ENCODE measurements around the gene CNOT2.

Gene CNOT2, protein sequence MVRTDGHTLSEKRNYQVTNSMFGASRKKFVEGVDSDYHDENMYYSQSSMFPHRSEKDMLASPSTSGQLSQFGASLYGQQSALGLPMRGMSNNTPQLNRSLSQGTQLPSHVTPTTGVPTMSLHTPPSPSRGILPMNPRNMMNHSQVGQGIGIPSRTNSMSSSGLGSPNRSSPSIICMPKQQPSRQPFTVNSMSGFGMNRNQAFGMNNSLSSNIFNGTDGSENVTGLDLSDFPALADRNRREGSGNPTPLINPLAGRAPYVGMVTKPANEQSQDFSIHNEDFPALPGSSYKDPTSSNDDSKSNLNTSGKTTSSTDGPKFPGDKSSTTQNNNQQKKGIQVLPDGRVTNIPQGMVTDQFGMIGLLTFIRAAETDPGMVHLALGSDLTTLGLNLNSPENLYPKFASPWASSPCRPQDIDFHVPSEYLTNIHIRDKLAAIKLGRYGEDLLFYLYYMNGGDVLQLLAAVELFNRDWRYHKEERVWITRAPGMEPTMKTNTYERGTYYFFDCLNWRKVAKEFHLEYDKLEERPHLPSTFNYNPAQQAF

DNA sequence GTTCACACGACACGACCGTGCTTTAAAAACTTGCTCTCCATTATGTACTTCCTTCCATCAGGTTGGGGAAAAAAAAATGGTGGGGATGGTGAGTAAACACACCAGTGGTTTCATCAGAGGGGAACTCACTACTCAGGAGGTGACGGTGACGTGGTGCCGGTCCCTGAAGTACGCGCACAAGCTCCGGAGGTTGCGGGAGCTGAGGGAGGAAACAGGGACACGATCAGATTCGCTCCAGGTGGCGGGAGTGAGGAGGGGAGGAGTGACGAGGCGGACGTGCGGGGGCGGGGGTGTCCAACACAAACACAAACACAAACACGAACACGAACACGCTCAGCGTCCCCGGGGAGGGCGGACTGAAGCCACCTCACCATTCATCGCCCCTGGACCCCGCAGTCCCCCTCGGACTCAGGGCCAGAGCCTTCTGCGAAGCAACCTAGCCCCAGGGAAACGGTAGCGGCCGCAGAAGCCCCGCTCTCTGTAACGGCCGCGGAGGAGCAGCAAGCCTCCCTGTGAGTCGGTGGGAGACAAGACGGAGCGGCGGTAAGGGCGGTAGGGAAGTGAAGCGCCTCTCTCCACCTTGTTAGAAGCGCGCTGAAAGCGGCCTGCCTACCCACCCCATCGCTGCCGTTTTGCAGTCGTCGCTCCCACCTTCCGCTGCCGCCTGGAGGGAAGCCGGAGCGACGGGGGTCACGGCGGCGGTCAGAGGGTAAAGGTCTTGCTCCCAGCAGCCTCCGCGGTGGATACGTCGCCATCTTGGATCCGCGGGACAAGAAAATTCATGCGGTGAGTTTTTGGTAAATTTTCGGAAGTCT is at the start of gene CNOT2:
CNOT2 (plus strand) TSS at position 739 of the 815 bp plus-strand sequence. CDS start 34,794 bp downstream, outside the sequence.
- peak; percentile 84 for DNase-seq

DNA sequence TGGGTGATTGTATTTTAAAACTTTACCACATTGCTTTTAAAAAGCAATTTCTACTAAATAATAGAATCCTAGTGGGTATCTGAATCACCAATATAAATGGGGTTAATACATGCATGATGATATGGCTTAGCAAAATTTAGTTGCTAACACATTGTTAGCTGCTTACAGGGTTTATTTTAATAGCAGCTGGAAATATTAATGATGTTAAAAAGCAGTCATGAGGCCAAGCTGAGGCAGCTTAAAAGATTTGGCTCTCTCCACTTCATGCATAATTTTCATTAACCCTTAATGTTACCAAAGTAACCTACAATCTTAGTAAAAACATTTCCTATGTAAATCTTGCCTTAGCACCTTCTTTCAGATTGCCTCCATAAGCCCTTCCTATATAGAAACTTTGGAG is 49.2 kb upstream of the CNOT2 start:
- DNase-seq, result peak; percentile 41

DNA sequence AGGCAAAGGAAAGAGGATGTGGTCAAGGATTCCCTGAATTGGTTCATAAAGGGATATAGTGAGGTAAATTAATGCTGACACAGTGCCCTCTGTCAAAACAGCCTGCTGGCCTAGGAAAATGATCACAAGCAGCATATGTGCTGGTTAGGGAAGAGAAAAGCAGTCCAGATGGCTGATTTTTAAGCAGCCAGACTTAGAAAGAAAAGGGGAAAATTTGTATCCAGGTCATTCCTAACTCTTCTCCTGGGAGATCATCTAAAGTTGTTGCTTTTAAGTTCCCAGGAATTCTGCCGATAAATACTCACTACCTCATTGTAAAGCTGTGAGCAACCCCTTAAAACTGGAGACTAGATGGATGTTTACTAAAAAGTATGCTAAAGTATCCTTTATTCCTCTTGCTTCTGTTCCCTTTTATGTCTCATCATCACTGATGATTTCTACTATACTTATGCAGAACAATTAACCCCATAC is 46.4 kb upstream of the CNOT2 start:
- peak; percentile 94 for DNase-seq

DNA sequence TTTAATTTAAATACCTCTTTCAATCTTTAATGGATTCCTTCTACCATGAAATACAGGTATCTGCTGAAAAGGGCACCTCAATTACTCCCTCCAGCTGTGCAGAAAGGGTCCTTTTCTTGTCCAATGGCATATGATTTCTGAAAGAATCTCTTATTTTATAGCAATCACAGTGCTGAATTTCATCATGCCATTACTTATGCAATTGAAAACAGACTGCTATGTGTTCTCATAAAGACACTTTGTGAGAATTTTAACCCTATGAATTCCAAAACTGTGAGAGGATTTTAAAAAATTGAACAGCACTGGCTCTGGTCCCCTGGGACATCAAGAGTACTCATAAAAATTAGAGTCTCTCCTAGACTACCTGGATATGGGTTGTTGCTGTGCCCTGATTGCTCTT is 45.9 kb upstream of the CNOT2 start:
- DNase-seq, result peak; percentile 82

DNA sequence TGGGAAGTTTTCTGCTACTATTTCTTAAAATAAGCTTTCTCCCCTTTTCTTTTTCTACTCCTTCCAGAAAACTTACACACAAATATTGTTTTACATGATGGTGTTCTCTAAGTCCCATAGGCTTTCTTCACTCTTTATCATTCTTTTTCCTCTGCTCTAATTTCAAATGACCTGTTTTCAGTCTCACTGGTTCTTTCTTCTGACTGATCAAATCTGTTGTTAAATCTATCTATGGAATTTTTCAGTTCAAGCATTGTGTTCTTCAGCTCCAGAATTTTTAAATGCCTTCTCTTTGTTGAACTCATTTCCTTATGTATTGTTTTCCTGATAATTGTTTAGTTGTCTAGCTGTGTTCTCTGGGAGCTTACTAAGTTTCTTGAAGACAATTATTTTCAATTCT is 29.5 kb upstream of the CNOT2 start:
- no peak for DNase-seq

DNA sequence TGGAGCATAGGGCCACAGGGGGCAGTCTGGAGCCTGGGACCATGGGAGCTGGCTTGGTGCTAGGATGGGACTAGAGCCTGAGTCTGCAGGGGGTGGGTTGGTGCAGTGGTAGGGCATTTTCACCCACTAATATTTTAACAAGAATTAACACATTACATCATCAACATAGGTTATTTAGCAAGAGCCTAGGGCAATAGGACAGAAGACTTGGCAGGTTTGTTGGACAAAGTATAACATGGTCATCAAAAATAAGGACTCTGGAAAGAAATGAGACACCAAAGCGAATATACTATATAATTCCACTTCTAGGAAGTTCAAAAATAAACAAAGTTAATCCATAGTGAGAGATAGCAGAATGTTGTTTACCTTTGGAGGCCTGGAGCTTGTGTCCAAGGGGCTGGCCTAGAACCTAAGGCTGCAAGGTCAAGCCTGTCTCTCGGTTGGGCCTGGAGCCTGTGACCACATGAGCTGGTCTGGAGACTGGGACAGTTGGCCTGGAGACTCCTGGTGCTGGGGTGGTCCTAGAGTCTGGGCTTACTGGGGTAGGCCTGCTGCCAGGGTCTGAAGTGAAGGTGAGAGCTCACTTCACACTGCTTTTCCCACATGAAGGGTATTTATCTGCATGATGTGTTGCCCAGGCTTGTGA is 28.1 kb upstream of the CNOT2 start:
- no peak for DNase-seq

DNA sequence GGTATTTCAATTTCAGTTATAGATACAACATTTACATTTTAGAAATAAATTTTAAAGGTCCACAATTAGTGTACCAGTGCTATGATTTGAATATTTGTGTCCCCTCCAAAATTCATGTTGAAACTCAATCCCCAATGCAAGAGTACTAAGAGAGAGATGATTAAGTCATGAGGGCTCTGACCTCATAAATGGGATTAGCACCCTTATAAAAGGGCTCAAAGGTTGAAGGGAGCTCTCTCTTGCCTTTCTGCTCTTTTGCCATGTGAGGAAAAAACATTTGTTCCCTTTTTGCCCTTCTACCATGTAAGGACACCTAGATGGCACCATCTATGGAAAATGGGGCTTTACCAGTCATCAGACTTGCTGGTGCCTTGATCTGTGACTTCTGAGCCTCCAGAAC is 25.8 kb upstream of the CNOT2 start:
- no peak for DNase-seq

DNA sequence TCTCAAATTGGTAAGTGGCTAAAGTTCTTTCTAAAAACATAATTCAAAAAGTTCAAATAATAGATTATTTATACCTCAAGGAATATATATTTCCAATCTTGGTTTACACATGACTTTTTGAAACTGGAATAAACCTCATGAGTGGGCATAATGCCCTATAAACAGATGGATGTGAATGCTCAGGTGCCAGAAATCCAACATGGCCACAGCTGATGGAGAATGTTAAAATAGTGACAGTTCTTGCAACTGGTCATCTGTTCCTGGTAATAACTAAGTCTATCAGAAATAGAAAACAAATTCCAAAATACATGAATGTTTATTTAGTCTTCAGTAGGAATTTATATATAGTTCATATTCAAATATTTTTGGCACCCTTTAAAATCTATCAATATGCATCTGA is 21.6 kb upstream of the CNOT2 start:
- no peak for DNase-seq

DNA sequence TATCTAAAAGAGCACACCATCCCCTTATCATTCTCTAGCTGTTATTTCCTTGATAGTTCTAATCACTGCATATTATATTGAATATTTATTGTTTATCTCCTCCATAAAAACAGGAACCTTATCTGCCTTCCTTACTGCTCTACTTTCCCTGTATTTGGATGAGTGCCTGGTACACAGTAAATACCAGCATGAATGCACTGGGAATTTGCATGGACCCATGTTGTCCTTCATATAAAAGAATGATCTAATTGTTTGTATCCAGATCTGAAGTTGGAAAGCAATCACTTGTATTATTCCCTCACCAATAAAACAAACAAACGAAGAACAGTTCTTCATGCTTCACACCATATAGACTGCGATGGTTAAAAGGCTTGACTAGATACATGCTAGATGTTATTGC is 15.3 kb upstream of the CNOT2 start:
- no peak for DNase-seq

DNA sequence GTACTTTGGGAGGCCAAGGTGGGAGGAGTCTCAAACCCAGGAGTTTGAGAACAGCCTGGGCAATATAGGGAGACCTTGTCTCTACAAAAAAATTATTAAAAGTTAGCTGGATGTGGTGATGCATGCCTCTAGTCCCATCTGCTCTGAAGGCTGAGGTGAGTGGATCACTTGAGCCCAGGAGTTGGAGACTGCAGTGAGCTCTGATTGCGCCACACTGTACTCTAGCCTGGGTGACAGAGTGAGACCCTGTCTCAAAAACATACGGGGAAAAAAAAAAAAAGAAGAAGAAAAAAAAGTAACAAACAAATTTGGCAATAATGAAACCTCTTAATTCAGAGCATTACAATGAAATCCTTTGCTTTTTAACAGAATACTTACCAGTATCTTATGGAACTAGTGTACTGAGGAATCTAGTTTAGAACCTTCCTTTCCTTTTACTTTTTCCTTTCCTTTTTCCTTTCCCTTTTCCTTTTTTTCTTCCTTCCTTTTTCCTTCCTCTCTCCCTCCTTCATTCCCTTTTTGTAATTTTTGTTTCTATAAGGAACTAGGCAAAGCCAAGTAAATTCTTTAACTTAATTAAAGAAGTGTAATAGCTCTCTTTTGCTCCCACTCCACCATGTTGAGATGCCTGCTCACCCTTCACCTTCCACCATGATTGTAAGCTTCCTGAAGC is 12.2 kb upstream of the CNOT2 start:
- no peak for DNase-seq

DNA sequence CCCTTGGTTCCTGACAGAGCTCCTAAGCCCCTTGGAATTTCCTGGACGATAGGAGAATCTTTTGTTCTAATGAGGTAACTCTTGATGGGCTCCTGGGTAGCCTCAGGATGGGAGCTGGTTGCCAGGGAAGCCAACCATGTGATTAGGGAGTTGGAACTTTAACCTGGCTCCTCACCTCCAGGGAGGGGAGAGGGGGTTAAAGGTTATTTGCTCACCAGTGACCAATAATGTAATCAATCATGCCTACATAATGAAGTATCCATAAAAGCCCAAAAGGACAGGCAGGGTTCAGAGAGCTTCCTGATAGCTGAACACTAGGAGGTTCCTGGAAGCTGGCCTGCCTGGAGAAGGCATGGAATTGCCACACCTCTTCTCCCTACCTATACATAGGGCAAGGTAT is 6.2 kb upstream of the CNOT2 start:
- no peak for DNase-seq

DNA sequence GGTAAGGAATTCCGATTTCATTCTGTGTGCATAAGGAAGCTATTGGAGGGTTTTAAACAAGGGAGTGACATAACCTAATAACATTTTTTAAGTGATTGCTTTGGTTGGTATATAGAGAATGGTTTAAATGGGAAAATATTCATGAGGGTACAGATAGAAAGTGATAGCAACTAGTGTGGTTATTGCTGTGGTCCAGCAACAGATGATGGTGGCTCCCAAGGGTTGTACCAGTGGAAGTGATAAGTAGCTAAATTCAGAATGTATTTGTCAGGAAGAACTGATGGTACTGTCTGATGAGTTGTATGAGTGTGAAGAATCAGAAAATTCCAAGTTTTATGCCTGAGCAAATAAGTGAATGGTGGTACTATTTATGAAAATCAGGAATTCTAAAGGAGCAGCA is 2.6 kb upstream of the CNOT2 start:
- no peak for DNase-seq

DNA sequence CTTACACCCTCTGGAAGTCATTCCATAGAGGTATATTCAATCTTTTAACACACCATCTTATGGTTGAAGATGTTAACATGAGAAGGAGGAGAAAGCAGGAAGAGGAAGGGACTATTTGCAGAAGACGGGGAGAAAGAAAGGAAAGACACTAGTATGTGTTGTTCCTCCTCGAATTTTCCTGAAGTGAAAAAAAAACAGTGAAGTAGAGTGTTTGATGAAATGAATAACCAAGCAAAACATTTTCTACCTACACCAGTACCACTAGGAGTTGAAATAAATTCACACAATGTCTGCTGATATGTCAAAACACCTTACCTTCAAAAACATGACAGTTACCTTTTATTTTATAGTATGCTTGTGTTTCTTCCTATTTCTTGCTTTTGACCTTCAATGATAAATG is 1.4 kb upstream of the CNOT2 start:
- no peak for DNase-seq

DNA sequence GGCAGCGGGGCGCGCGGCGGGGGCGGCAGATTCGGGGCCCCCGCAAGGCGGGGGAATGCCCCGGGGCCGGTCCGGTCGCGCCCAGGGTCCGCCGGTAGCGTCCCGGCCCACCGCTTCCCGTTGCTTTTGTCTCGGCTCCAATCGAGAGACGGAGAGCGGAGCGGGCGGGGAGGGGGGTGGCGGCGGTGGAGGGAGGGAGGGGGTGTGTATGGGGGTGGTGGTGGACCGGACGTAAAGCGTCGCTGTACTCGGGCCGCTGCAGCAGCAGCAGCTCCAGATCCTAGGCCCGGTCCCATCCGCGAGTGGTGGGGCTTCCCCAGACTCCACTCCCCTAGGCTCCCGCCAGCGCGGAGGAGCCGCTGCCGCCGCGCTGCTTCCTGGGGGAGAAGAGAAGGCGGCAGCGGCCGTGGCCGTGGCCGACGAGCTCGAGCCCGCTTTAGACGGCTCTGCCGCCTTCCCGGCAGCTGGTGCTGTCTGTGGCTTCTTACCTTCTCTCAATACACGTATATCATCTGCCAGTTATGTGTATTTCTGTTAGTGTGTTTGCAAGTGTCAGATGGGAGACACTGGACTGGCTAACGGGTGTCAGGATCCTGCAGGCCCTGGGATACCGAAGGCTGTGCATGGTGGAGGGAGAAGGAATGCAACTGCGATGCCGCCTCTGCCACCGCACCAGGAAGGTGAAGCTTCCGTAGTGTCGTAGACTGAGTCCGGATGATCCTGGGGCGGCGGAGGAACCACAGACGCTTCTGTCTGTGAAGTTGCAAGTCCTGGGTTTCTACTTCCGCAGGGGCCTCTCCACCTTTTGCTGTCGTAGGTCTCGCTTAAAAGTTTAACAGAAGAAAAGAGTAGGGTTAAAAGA is 508 bp downstream of the CNOT2 start:
- DNase-seq, result peak; percentile 51

DNA sequence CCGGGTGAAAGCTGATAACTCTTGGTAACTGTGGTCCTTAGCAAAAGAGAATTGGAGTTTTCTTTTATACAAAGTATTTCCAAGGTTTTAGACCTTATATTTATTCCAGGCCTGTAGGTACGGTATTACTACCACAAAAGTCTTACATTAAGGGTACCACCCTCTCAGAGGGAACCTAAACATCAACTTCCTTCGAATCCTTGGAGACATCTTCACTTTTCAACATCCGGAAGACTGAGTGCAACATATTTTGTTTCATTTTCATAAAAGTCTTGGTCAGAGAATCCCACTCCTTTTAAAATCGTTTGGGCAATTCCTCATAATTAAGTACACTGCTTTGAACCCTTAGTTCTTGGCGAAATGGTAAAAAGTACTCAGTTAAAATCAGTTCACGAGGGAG is 1.2 kb downstream of the CNOT2 start:
- no peak for DNase-seq

DNA sequence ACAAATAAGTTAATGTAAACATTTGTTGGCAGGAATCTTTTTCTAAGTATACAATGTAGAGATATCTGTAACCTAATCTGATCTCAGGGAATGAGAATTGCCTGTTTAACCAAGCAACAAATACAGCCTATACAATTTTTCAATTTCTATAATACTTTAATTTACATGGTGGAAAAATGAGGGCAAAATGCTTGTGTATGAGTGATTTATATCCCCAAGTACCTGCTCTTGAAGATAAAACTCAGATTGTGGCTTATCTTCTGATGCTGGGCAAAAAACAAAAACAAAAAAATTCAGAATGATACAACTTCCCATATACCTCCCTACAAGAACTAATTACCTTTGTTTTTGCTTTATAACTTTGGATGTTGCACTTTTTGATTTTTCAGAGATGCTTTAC is 2.2 kb downstream of the CNOT2 start:
- no peak for DNase-seq

DNA sequence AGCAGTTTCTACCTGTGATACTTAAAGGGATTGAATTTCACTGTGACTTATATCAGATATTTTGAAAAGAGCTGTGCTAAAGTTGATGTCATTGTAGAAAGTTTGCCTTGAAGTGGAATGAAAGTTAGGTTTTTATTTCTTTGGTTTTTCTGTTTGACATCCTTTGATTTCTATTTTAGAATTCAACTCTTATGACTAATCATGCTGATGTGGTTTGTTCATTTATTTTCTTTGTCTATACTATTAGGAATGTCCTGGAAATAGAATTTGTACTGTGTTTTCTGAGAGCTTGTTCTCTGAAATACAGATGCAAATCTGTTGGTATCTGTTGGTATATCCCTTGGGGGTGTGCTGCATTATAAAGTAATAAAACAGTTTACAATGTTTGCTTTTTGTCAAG is 3.3 kb downstream of the CNOT2 start:
- DNase-seq, result no peak

DNA sequence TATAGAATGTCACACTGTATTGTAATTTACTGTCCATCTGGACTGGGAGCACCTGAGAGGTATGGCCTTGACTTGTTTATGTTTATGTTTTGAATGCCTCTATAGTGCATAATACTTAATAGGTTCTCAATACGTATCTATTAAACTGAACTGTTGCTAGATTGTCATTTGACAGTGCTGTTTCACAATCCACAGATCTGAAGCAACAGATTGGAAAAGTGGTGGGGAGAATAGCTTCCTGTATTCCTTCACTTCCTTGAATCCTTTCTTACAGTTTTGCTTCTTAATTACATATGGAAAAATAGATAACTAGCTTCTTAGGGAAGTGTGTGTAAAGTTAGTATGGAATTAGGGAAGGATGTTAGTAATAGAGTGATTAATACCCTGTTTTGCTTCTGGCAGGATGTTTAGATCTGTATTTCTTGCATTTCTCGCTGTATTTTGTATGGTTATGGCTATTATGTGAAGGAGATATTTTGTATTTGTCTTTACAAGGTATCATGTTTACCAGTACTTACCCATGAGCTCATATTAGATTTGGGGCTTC is 4.5 kb downstream of the CNOT2 start:
- no peak for DNase-seq

DNA sequence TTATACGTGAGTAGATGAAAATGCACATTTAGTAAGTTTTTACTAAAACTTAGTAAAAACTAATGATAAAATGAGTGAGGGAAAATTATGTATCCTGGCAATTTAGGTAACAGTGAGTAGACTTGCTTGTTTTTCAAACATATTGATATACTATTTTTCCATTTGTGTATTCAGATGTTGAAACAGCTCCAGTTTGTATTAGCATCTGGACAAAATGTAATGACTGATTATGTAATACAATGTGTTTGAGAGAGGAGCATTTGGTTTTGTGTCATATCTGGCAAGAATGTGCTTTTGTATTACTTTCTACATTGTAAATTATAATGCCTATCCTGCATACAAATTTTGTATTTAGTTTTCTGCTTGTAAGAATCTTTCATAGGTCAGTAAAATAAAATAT is 5.6 kb downstream of the CNOT2 start:
- no peak for DNase-seq

DNA sequence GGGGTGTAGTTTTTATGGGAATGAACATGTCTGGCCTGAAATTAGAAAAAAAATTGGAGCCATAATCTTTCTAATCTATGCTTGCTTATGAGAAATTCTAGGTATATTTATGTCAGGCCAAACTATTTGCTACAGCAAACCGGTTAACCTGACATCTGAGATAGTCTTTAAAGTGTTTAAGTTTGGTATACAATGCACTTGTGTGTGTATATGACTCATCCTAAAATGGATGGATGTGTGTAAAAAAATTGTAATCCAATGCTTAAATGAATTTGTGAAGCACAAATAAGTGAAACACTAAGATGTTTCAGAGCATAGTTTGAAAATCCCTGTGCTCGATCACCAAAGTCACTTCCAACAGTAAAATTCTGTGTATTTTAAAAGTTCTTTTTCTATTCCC is 6.7 kb downstream of the CNOT2 start:
- DNase-seq, result no peak

DNA sequence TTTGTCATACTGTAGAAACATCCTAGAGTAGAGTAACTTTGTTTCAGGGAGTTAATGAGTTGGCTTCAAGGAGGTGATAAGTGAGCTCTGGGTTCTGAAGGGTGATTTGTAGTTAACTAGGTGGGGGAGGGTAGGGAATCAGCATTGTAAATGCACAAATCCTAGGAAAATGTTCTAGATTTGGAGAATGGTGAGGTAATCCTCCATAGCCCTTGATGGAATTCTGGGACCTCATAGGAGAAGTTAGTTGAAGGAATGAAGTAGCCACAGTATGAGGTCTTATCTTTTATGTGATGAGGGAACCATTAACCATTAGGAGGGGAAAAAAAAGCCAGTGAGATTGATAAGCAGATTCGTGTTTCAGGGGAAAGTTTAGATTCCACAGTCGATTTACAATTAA is 8.0 kb downstream of the CNOT2 start:
- DNase-seq, result no peak

DNA sequence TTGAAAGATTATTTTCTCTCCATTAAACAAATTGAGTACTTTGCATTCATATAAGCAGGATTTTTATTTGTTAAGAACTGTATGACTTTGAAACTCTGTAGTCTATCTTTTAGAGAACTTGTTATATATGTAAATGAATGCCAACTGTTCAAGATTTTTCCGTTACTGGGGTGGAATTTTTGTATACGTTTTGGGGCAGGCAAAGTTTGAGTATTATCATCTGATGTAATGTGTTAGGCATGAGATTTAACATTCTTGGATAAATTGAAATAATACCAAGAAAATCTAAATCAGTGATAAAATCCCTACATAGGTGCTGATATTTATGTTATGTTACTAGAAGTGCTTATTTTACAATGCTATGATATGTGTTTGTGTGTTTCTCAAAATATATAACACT is 8.4 kb downstream of the CNOT2 start:
- no peak for DNase-seq

Data from NCI-H1694 treated with DMSO at 0.1 percent for 48 hours (cell line).